AG10803 (cell line): ENCODE results near the gene STK39.

Experiments
- DNase-seq: peaks from one replicate; pipeline ENCODE4 v3.0.0; 2010; ENCODE audit warnings: low read depth
- H3K4me3 ChIP-seq: 2 replicates; pipeline ENCODE4 v1.5.1; 2011; ENCODE audit warnings: mild to moderate bottlenecking, low read length, control low read depth
- TF ChIP-seq, protein P1 (sequence below): conservative IDR thresholded peaks from 2 replicates; pipeline ENCODE4 v1.5.1; 2011; ENCODE audit warnings: mild to moderate bottlenecking, low read length, control low read depth, inconsistent platforms

Gene STK39

DNA sequence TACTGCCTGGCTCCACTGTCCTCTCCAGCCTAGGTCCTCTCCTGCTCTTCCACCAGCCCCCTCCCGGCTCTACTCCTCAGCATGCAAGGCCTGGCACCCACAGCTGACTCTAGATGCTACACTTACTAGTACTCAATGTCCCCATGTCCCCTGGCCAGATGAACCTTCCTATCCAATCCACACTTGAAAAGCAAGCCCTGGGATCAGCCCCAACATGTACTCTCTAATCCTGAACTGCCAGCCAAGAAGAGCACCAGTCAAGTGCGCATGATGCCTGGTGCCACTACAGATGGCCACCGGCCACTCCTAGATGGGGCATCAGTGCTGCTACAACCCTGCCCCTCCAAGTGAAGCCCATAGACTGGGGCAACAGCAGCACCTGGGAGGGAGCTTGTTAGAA lies 168.2 kb downstream of the STK39 start:
- TF ChIP-seq, protein P1, sequence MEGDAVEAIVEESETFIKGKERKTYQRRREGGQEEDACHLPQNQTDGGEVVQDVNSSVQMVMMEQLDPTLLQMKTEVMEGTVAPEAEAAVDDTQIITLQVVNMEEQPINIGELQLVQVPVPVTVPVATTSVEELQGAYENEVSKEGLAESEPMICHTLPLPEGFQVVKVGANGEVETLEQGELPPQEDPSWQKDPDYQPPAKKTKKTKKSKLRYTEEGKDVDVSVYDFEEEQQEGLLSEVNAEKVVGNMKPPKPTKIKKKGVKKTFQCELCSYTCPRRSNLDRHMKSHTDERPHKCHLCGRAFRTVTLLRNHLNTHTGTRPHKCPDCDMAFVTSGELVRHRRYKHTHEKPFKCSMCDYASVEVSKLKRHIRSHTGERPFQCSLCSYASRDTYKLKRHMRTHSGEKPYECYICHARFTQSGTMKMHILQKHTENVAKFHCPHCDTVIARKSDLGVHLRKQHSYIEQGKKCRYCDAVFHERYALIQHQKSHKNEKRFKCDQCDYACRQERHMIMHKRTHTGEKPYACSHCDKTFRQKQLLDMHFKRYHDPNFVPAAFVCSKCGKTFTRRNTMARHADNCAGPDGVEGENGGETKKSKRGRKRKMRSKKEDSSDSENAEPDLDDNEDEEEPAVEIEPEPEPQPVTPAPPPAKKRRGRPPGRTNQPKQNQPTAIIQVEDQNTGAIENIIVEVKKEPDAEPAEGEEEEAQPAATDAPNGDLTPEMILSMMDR, result no peak
- no peak overlapping the region for H3K4me3 ChIP-seq
- no peak for DNase-seq

DNA sequence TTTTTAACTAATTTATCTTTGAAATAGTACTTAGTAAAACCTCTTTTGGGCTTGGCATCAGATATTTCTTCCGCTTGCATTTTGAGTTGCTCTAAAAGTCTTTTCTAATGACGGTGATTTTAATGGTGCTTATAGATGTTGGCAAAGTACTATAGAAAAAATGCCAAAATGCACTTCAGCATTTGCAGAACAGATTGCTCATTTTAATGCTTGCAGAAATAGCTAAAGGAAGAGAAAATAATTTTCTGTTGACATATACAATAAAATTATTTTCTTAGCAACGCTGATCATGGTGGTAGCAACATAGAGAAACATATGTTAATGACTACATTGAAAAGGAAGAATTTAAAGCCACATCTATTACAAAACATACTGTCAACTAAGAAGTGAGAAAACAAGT lies 170.7 kb downstream of the STK39 start:
- no peak overlapping the region for H3K4me3 ChIP-seq
- TF ChIP-seq, protein P1, result no peak
- DNase-seq, result no peak

DNA sequence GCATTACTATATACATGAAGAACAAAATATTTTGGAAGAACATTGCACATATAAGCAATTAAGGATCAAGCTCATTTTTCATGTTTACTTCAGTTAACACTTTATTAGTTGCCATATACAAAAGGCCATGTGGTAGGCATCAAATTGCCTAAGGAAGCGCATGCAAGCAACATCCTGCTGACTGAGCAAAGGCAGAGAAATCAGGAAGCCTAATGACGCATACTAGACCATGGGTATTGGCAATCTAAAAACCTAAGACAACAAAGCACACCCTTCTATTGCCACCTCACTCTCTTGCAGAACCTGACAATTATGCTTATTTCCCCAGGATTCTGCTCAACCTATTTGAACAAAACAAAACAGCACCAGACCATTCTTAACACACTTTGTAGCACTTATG lies 171.9 kb downstream of the STK39 start:
- H3K4me3 ChIP-seq, result no peak overlapping the region
- TF ChIP-seq, protein P1, result no peak
- DNase-seq, result no peak

- no peak for DNase-seq
- TF ChIP-seq, protein P1, result no peak
- H3K4me3 ChIP-seq, result no peak overlapping the region
Observed at GRCh38 chr2:168072626-168073303, 174.6 kb downstream of the STK39 start.

DNA sequence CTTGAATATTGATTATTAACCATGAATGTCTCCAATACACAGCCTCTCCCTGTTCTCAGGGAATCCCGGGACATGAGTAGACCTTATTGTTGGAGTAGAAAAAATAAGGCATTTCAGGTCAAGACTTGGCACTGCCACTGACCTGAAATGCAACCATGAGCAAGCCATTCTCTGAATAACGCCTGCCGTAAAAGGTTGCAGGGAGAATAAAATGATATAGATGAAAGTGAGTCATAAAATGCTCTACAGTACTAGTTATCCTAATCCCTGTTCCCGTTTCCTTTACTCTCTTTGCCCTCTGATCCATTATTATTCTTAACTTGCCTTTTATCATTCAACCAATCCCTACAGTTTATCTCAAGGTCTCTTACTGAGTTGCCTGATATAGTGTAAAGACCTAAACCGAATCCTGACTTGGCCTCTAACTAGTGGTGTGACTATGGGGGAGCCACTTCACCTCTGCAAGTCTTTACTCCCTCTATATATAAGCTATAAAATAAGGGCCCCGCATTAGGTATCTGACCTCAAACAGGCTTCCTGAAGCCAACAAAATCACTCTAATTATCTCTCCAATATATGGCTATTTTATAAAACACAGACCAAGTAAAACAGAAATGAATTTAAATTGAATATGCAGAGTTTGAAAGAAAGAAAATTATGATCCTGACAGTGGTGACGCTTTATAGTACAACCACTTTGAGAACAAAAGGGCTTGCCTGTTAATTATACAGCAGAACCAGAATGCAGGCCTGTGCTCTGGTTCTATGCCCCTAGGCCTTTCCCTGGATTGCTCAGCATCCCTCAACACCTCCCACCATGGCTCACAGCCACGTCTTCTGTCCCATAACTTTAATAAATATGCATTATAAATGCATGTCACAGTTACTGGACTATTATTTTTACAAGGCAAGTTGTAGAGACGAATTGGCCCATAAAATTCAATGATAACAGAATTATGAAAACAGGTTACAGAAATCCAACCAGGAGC lies 183.1 kb downstream of the STK39 start:
- TF ChIP-seq, protein P1, result no peak
- H3K4me3 ChIP-seq, result no peak overlapping the region
- DNase-seq, result no peak

DNA sequence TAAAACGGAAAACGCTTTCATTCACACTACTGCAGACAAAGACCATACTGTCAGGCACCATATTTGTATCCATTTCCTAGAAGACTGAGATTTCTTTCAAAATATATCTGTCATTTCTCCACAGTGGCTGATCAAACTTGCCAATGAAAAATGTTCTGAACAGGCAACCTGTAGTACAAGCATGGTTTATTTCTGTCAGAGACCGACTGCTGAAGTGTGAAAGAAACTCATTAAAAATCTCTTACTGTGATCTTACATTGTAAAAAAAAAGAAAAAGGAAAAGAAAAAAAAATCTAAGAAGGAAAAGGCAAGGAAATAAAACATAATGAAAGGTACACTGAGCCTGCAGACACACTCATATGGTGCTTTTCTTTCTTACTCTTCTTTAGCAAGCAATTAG lies 184.5 kb downstream of the STK39 start:
- no peak overlapping the region for H3K4me3 ChIP-seq
- no peak for DNase-seq
- TF ChIP-seq, protein P1, result no peak
